Cardiac muscle cell (in vitro differentiated cells and primary cell): Measurements from ENCODE around the gene DDT. TPM values are rescaled to one million over a fixed set of nuclear protein-coding genes. Genes with fewer than 3 reads are reported as not detected.
"Not testable (repeated sequence)": the region's sequence is repeated elsewhere in the genome, so short reads cannot be mapped to it uniquely, and the experiment has no call there.

Experiments used
- DNase-seq, 2 donors: peaks; one replicate each; pipeline versions ENCODE4 v3.0.0 to v3.0.0-alpha.2; 2010 to 2017; ENCODE audit warnings: low read depth in 1 of 2, low spot score in 1 of 2
- H3K27ac ChIP-seq: fragments of 200-600 bp; sonication (generic); 2 replicates; pipeline ENCODE4 v1.5.1; 2016
- H3K27me3 ChIP-seq: fragments of 200-600 bp; sonication (generic); 2 replicates; pipeline ENCODE4 v1.6.0; 2016; ENCODE audit warnings: control low read depth
- H3K36me3 ChIP-seq: fragments of 200-600 bp; sonication (generic); 2 replicates; pipeline ENCODE4 v1.5.1; 2016; ENCODE audit warnings: control low read depth
- H3K4me1 ChIP-seq: fragments of 200-600 bp; sonication (generic); 2 replicates; pipeline ENCODE4 v1.8.1; 2017; ENCODE audit warnings: low read depth, mild to moderate bottlenecking, mixed run types
- H3K4me3 ChIP-seq: fragments of 200-600 bp; sonication (generic); 2 replicates; pipeline ENCODE4 v1.5.1; 2016; ENCODE audit warnings: mild to moderate bottlenecking
- H3K9me3 ChIP-seq: fragments of 200-600 bp; sonication (generic); 2 replicates; pipeline ENCODE4 v1.5.1; 2017; ENCODE audit warnings: low read depth, mild to moderate bottlenecking, control low read depth
- polyA plus RNA-seq: library from polyadenylated mRNA; unstranded; fragments of >200 nt; fragmentation: Nextera tagmentation; extraction: Ambion mirVana; gene quantifications from 2 replicates; pipeline ENCODE4 v1.2.1, GENCODE V29; 2016
- total RNA-seq: library from RNA; depleted of rRNA; stranded (reverse); fragments of >200 nt; gene quantifications from 2 replicates; pipeline ENCODE4 v1.2.3, GENCODE V29; 2016
- TF ChIP-seq, protein P1 (sequence below): IDR thresholded peaks from 2 replicates; pipeline ENCODE4 v1.5.1; 2012; ENCODE audit warnings: low read depth, mild to moderate bottlenecking, low read length

Gene DDT
- total RNA-seq (115 and 309 TPM in 2 replicates), polyA plus RNA-seq (179 and 244 TPM in 2 replicates)

DNA sequence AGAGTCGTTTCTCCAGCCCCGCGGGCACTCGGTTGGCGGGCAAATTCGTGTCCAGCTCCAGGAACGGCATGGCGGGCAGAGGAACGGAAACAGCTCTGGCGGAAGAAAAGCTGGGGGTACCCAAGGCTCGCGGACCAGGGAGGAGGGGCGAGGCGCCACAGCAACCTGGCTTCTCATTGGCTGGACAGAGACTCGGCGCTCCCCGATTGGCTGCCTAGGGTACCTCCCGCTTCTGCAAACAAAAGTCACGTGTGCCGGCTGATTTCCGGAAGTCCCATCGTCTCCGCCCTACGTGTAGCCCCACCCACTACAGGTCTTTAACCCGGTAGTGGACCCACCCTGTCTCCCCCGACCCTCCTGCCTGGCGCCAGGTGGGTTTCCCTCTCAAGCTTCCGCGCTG lies at the start of gene DDT:
TSS of gene DDT (minus strand) at position 97 of the 400 bp plus-strand sequence. CDS start at position 70, 27 bp downstream.
- not testable (repeated sequence) for H3K4me1 ChIP-seq, H3K27ac ChIP-seq, DNase-seq, H3K4me3 ChIP-seq, H3K27me3 ChIP-seq, H3K9me3 ChIP-seq
- peaks cover 12% of the 10 kb centered on the region for H3K36me3 ChIP-seq

DNA sequence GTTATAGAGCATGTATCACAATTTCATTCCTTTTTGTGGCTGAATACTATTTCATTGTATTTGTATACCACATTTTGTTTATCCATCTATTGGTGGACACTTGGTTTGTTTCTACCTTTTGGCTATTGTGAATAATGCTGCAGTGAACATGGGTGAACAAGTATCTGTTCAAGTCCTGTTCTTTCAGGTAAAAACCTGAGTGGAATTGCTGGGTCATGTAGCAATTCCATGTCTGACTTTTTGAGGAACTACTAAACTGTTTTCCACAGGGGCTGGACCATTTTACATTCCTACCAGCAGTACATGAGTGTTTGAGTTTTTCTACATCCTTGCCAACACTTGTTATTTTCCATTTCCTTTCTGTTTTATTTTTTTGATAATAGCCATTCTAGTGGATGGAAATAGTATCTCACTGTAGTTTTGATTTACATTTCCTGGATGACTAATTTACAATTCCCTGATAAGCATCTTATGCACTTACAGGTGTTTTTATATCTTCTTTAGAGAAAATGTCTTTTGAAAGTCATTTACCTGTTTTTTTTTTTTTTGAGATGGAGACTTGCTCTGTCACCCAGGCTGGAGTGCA lies 49.1 kb upstream of the DDT start:
- peaks cover 4% of the 10 kb centered on the region for H3K4me1 ChIP-seq
- H3K27me3 ChIP-seq, result no peaks in the 10 kb centered on the region
- no peak overlapping the region for H3K27ac ChIP-seq
- H3K9me3 ChIP-seq, result no peaks in the 10 kb centered on the region
- TF ChIP-seq, protein P1, sequence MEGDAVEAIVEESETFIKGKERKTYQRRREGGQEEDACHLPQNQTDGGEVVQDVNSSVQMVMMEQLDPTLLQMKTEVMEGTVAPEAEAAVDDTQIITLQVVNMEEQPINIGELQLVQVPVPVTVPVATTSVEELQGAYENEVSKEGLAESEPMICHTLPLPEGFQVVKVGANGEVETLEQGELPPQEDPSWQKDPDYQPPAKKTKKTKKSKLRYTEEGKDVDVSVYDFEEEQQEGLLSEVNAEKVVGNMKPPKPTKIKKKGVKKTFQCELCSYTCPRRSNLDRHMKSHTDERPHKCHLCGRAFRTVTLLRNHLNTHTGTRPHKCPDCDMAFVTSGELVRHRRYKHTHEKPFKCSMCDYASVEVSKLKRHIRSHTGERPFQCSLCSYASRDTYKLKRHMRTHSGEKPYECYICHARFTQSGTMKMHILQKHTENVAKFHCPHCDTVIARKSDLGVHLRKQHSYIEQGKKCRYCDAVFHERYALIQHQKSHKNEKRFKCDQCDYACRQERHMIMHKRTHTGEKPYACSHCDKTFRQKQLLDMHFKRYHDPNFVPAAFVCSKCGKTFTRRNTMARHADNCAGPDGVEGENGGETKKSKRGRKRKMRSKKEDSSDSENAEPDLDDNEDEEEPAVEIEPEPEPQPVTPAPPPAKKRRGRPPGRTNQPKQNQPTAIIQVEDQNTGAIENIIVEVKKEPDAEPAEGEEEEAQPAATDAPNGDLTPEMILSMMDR, result no peak
- no peak overlapping the region for H3K4me3 ChIP-seq
- DNase-seq, result no peak
- no peaks in the 10 kb centered on the region for H3K36me3 ChIP-seq

DNA sequence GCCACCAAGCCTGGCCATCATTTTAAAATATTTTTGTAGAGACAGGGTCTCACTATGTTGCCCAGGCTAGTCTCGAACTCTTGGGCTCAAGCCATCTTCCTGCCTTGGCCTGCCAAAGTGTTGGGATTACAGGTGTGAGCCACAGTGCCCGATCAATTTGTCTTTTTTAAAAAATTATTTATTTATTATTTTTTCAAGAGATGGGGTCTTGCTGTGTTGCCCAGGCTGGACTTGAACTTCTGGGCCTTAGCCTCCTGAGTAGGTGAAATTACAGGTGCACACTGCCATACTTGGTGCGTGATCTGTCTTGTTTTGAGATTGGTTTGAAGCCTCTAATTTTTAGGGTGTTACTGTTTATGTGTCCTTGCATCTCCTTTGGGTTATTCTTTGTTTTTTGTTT lies 47.1 kb upstream of the DDT start:
- Histone ChIP-seq H3K27me3 (no peaks in the 10 kb centered on the region), H3K36me3 (no peaks in the 10 kb centered on the region), H3K4me3 (no peak overlapping the region), H3K27ac (no peak overlapping the region), H3K4me1 (no peaks in the 10 kb centered on the region), H3K9me3 (no peaks in the 10 kb centered on the region)
- no peak for DNase-seq
- TF ChIP-seq, protein P1, result no peak

DNA sequence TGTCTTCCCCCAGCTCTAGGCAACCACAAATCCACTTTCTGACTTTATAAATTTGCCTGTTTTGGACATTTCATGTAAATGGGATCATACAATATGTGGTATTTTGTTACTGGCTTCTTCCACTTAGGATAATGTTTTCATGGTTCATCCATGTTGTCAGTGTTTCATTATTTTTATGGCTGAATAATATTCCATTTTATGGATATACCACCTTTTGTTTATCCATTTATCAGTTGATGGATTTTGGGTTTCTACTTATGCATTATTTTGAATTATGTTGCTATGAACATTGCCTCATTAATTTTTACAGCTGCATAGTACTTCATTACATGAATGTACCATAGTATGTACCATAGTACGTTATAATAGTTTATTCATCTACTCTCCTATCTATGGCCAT lies 41.9 kb upstream of the DDT start:
- Histone ChIP-seq H3K36me3 (no peaks in the 10 kb centered on the region), H3K4me3 (no peak overlapping the region), H3K27ac (no peak overlapping the region), H3K9me3 (no peaks in the 10 kb centered on the region), H3K27me3 (no peaks in the 10 kb centered on the region), H3K4me1 (peaks cover 7% of the 10 kb centered on the region)
- DNase-seq, result no peak
- TF ChIP-seq, protein P1, result no peak

DNA sequence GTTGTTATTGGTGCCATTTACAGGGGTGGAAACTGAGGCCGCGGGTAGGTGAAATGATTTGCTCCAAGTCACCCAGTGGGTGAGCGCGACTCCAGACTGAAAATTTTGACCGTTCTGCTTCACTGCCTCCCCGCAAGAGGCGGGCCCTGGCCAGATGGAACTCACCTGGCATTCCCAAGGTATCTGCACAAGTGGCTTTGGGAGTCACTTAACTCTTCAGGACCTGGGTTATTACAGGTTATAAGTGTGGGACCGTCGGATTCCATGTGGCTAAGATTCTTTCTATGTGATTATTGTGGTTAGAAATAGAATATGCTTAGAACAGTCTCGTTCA lies 37.5 kb upstream of the DDT start:
- H3K27ac ChIP-seq, result peak overlapping the region; percentile 70
- TF ChIP-seq, protein P1, result no peak
- DNase-seq, result no peak

DNA sequence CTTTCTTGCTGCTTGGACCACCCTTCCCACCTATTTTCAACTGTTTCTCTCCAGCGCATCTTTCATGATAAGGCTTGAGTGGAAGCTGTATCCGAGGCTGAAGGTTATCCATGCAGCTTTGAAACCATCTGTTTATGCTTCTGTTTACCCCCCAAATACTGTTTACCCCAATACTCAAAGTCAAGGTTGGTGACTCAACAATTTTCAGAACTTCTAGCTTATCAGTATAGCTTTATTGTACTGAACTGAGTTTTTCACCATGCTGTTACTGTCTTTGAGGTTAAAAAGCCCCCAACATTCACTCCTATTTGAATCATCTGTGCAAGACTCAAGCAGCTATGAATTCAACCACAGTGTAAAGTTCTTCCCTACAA lies 35.8 kb upstream of the DDT start:
- TF ChIP-seq, protein P1, result no peak
- H3K4me3 ChIP-seq, result no peak overlapping the region
- H3K4me1 ChIP-seq, result peaks cover 7% of the 10 kb centered on the region
- no peak overlapping the region for H3K27ac ChIP-seq
- H3K36me3 ChIP-seq, result no peaks in the 10 kb centered on the region
- DNase-seq, result no peak
- H3K9me3 ChIP-seq, result no peaks in the 10 kb centered on the region
- H3K27me3 ChIP-seq, result no peaks in the 10 kb centered on the region

More for the DNA sequence above, 37.5 kb upstream of the DDT start:
- Histone ChIP-seq H3K36me3 (no peaks in the 10 kb centered on the region), H3K4me1 (peaks cover 7% of the 10 kb centered on the region), H3K27me3 (no peaks in the 10 kb centered on the region), H3K4me3 (peak overlapping the region; percentile 63), H3K9me3 (no peaks in the 10 kb centered on the region)
